PC-9 (cell line): ENCODE measurements around the gene SIDT1. TPM values are rescaled to one million over a fixed set of nuclear protein-coding genes. Genes with fewer than 3 reads are reported as not detected.

Experiments
- BruUV-seq: library from RNA; stranded (reverse); fragments of 400-500 nt; replicated peaks from 2 replicates; lab custom pipeline; 2021; lab: Mats Ljungman, UMichigan
- CTCF ChIA-PET: fragments of 300-600 bp; sonication (Branson Sonifier 250); formaldehyde crosslinking; loops from one replicate; lab custom pipeline; 2022; ENCODE audit warnings: antibody characterized with exemption; lab: Charles Lee
- POLR2A ChIA-PET: fragments of 300-600 bp; sonication (Branson Sonifier 250); formaldehyde crosslinking; loops from one replicate; lab custom pipeline; 2022; ENCODE audit warnings: antibody characterized with exemption; ENCODE audit not compliant: unreplicated experiment; lab: Charles Lee
- DNase-seq, 2 experiments: peaks; one replicate each; pipeline versions ENCODE4 v3.0.0 to v3.0.0-alpha.2; 2015 to 2022; ENCODE audit warnings: mixed read lengths in 1 of 2
- H2AFZ ChIP-seq: fragments of 200-600 bp; sonication (generic); 2 replicates; pipeline ENCODE4 v1.8.1; 2017; ENCODE audit warnings: antibody characterized with exemption
- H3F3A ChIP-seq: fragments of 200-600 bp; sonication (generic); 2 replicates; pipeline ENCODE4 v1.8.1; 2017; ENCODE audit warnings: antibody characterized with exemption, mild to moderate bottlenecking, low read depth; ENCODE audit not compliant: insufficient read depth
- H3K27ac ChIP-seq: fragments of 200-600 bp; sonication (generic); 2 replicates; pipeline ENCODE4 v1.6.1; 2016; ENCODE audit warnings: mixed run types
- H3K27me3 ChIP-seq: fragments of 200-600 bp; sonication (generic); 2 replicates; pipeline ENCODE4 v1.6.1; 2016; ENCODE audit warnings: low read depth, mixed run types; ENCODE audit not compliant: insufficient read depth
- H3K36me3 ChIP-seq: fragments of 200-600 bp; sonication (generic); 2 replicates; pipeline ENCODE4 v1.6.1; 2016; ENCODE audit warnings: low read depth, mixed run types
- H3K4me1 ChIP-seq: fragments of 200-600 bp; sonication (generic); replicated peaks from 2 replicates; pipeline ENCODE4 v1.6.1; 2016; ENCODE audit warnings: mixed run types; ENCODE audit not compliant: insufficient read depth
- H3K4me2 ChIP-seq: fragments of 200-600 bp; sonication (generic); 2 replicates; pipeline ENCODE4 v1.6.1; 2017; ENCODE audit warnings: mixed run types
- H3K4me3 ChIP-seq: fragments of 200-600 bp; sonication (generic); 2 replicates; pipeline ENCODE4 v1.6.1; 2016; ENCODE audit warnings: mixed run types
- H3K79me2 ChIP-seq: fragments of 200-600 bp; sonication (generic); 2 replicates; pipeline ENCODE4 v1.6.1; 2017; ENCODE audit warnings: low read depth, mixed run types
- H3K9me2 ChIP-seq: fragments of 200-600 bp; sonication (generic); 2 replicates; pipeline ENCODE4 v1.8.1; 2017; ENCODE audit warnings: mild to moderate bottlenecking; ENCODE audit not compliant: insufficient read depth
- H3K9me3 ChIP-seq: fragments of 200-600 bp; sonication (generic); 2 replicates; pipeline ENCODE4 v1.8.1; 2016; ENCODE audit warnings: low read depth; ENCODE audit not compliant: insufficient read depth
- H4K20me1 ChIP-seq: fragments of 200-600 bp; sonication (generic); 2 replicates; pipeline ENCODE4 v1.8.1; 2017; ENCODE audit not compliant: insufficient read depth
- EZH2 ChIP-seq: fragments of 200-600 bp; sonication (generic); IDR thresholded peaks from 2 replicates; pipeline ENCODE4 v1.8.0; 2017; ENCODE audit warnings: antibody characterized with exemption, low read depth
- intact Hi-C: fragments of 100-400 bp; cut with micrococcal nuclease; formaldehyde crosslinking; loops from one replicate; pipeline ENCODE4 v1.10.0; 2022; ENCODE audit not compliant: unreplicated experiment
- total RNA-seq: library from RNA; stranded (reverse); gene quantifications from 2 replicates; pipeline ENCODE4 v1.2.3, GENCODE V29; 2021
- TF ChIP-seq, protein P1 (sequence below): fragments of 200-600 bp; sonication (generic); conservative IDR thresholded peaks from 2 replicates; pipeline ENCODE4 v1.6.1; 2017; ENCODE audit warnings: mixed run types, antibody characterized with exemption, mild to moderate bottlenecking, moderate library complexity

SIDT1 gene
- total RNA-seq, 1 experiment from 2014 or later: 1.2 TPM

GRCh38 chr3:113557374-113557773 lies 25.0 kb downstream of the SIDT1 start:
- TF ChIP-seq EZH2: no peak
- TF ChIP-seq, protein P1, sequence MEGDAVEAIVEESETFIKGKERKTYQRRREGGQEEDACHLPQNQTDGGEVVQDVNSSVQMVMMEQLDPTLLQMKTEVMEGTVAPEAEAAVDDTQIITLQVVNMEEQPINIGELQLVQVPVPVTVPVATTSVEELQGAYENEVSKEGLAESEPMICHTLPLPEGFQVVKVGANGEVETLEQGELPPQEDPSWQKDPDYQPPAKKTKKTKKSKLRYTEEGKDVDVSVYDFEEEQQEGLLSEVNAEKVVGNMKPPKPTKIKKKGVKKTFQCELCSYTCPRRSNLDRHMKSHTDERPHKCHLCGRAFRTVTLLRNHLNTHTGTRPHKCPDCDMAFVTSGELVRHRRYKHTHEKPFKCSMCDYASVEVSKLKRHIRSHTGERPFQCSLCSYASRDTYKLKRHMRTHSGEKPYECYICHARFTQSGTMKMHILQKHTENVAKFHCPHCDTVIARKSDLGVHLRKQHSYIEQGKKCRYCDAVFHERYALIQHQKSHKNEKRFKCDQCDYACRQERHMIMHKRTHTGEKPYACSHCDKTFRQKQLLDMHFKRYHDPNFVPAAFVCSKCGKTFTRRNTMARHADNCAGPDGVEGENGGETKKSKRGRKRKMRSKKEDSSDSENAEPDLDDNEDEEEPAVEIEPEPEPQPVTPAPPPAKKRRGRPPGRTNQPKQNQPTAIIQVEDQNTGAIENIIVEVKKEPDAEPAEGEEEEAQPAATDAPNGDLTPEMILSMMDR: no peak
- Histone ChIP-seq H3F3A (peaks cover 12% of the 10 kb centered on the region; the same call in 1 of the 2 replicates), H3K79me2 (no peaks in the 10 kb centered on the region), H3K36me3 (no peaks in the 10 kb centered on the region), H3K9me3 (no peaks in the 10 kb centered on the region), H3K27me3 (no peaks in the 10 kb centered on the region), H4K20me1 (no peaks in the 10 kb centered on the region), H3K4me1 (peaks cover 23% of the 10 kb centered on the region), H2AFZ (peak overlapping the region; percentile 70), H3K9me2 (no peaks in the 10 kb centered on the region; the same call in 1 of the 2 replicates), H3K4me2 (peak overlapping the region; percentile 58), H3K4me3 (no peak overlapping the region; the same call in 1 of the 2 replicates), H3K27ac (peak overlapping the region; percentile 60)
- POLR2A ChIA-PET: no interaction called here
- CTCF ChIA-PET: interaction anchor here (1.5 kb wide), 1 partner anchor 64 kb away, joined by 5 read pairs; no protein-coding TSS in a partner anchor
- intact Hi-C loops: loop anchor here (2.0 kb wide), 2 partner anchors 21 to 63 kb away; no protein-coding TSS in a partner anchor
- no TSS peak for BruUV-seq
- DNase-seq: peak; percentile 43 to 70

DNA sequence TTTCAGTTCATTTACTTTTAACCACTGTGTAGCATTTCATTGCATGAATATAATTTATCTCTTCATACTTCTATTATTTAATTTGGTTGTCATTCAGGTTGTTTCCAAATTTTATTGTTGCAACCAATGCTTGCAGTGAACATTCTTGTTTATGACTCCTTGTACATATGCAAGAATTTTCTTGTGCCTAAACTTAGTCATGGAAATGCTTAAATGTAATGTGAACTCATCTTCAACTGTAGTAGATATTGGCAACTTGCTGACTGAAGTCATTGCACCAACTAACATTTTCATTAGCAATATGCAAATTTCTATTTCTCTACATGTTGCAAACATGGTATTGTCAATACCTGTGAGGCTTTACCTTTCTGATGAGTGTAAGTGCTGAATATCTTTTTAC lies 26.7 kb downstream of the SIDT1 start:
- DNase-seq: no peak
- Histone ChIP-seq H3K9me3 (no peaks in the 10 kb centered on the region), H3K4me1 (peaks cover 23% of the 10 kb centered on the region), H4K20me1 (no peaks in the 10 kb centered on the region), H3K27ac (no peak overlapping the region), H3K27me3 (no peaks in the 10 kb centered on the region), H2AFZ (no peak overlapping the region), H3K9me2 (no peaks in the 10 kb centered on the region; the same call in 1 of the 2 replicates), H3K79me2 (no peaks in the 10 kb centered on the region), H3K4me3 (no peak overlapping the region), H3F3A (peaks cover 12% of the 10 kb centered on the region; the same call in 1 of the 2 replicates), H3K36me3 (no peaks in the 10 kb centered on the region), H3K4me2 (no peak overlapping the region)
- ChIA-PET CTCF (no interaction called here), POLR2A (no interaction called here)
- TF ChIP-seq, protein P1: no peak
- no peak for TF ChIP-seq EZH2
- intact Hi-C loops: no loop called here
- no TSS peak for BruUV-seq

GRCh38 chr3:113560271-113560670 lies 27.9 kb downstream of the SIDT1 start:
- ChIA-PET POLR2A (interaction anchor here (0.7 kb wide), 1 partner anchor 45 kb away, joined by 7 read pairs; the partner anchor contains the start of gene SPICE1), CTCF (no interaction called here)
- Histone ChIP-seq H3K27ac (no peak overlapping the region), H4K20me1 (no peaks in the 10 kb centered on the region), H3K4me1 (peaks cover 23% of the 10 kb centered on the region), H3K79me2 (no peaks in the 10 kb centered on the region), H3F3A (peaks cover 12% of the 10 kb centered on the region; the same call in 1 of the 2 replicates), H3K9me3 (no peaks in the 10 kb centered on the region), H3K9me2 (no peaks in the 10 kb centered on the region; the same call in 1 of the 2 replicates), H3K4me2 (no peak overlapping the region), H3K27me3 (no peaks in the 10 kb centered on the region), H3K4me3 (no peak overlapping the region), H3K36me3 (no peaks in the 10 kb centered on the region), H2AFZ (no peak overlapping the region)
- no peak for DNase-seq
- no TSS peak for BruUV-seq
- intact Hi-C loops: no loop called here
- TF ChIP-seq, protein P1: no peak
- no peak for TF ChIP-seq EZH2
